Right kidney (tissue), 1 donor: ENCODE data around the gene KRTAP4-12.
"Not testable (repeated sequence)": the region's sequence is repeated elsewhere in the genome, so short reads cannot be mapped to it uniquely, and the experiment has no call there.

ENCODE experiments used
- DNase-seq: peaks from one replicate; pipeline ENCODE4 v3.0.0-alpha.2; 2016

The KRTAP4-12 gene

DNA sequence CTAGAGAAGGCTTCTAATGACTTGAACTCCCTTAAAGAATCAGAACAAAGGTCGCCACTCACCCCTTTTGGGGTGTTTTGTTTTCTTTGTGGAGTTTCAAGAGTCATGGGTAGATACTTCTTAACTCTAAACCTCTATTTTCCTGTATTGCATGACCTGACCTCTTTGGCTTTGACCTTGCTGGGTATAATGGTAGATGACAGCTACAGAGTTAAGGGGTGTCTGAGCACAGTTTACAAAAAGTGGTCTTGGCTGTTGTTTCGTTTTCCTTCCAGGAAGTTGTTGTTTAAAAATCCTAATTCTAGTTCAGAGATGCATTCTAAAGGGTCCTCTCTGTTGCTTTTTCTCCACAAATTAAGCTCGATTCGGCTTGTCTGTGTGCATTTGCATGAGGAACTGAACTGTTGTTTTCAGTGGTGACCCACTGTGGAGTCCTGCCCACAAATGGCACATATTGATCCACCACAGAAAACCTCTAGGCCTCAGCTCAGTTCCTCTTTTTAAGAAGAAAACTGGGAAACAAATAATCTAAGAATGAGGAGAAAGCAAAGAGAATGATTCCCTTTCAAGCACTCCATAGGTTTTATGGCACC is 35.1 kb downstream of the KRTAP4-12 start:
- DNase-seq, result not testable (repeated sequence)

DNA sequence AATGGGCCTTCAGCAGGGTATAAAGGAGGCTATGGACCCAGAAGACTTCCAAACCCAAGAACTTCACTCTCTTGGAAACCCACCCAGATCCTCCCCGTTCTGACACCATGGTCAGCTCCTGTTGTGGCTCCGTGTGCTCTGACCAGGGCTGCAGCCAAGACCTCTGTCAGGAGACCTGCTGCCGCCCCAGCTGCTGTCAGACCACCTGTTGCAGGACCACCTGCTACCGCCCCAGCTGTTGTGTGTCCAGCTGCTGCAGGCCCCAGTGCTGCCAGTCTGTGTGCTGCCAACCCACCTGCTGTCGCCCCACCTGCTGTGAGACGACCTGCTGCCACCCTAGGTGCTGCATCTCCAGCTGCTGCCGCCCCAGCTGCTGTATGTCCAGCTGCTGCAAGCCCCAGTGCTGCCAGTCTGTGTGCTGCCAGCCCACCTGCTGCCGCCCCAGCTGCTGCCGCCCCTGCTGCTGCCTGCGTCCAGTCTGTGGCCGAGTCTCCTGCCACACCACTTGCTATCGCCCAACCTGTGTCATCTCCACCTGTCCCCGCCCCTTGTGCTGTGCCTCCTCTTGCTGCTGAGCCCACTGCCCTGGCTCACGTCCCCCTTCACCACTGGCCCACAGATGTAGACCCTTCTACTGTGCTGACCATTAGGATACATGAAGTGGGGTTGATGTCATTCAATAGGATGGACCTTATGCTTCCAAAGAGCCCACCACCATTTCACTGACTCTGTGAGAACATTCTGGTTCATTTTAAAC is 39.7 kb downstream of the KRTAP4-12 start, which contains the start of gene KRTAP4-7:
Gene KRTAP4-7 (plus strand): TSS at position 51 of the 757 bp plus-strand sequence. CDS start 57 bp downstream, at position 108.
- not testable (repeated sequence) for DNase-seq

DNA sequence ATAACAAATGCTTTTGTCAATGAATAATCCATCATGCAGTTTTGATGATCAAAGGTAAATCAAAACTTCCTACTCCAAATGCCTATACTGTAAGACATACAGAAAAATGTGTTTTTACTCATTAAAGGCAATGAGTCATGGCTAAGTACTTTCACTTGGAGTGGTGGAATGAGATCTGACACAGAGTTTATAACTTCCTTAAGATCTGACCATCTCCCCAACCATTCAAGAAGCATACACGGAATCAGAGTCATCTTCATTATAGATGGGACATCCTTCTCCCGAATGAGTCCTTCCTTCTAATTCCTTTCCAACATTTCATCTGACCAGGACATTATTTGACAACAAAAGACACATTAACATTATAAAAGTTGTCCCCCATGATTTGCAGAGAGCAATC is 40.6 kb downstream of the KRTAP4-12 start:
- not testable (repeated sequence) for DNase-seq

DNA sequence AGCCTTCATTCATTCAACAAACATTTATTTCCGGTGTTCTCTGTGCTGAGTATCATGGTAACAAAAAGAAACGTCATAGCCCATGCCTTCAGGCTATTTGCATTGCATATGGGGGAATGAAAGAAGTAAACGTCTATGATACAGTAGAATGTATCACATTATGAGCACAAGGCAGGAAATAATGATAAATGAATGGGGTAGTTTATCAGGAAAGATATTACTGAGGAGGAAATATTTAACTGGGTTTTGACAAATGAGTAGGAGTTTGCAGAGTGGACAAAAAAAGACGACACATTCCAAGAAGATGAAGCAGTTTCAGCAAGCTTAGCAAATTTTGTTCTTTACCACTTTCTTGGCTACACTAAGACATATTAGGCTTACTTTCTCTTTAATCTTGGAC is 41.4 kb downstream of the KRTAP4-12 start:
- no peak for DNase-seq

DNA sequence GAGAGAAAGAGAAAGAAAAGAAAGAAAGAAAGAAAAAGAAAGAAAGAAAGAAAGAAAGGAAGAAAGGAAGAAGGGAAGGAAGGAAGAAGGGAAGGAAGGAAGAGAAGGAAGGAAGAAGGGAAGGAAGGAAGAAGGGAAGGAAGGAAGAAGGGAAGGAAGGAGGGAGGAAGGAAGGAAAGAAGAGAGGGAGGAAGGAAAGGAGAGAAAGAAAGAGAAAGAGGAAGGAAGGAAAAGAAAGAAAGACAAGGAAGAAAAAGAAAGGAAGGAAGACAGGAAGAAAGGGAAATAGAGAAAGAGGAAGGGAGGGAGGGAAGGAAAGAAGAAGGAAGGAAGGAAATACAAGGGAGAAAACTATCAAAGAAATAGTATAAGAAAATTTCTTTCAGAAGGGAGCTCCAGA is 47.2 kb downstream of the KRTAP4-12 start:
- no peak for DNase-seq

DNA sequence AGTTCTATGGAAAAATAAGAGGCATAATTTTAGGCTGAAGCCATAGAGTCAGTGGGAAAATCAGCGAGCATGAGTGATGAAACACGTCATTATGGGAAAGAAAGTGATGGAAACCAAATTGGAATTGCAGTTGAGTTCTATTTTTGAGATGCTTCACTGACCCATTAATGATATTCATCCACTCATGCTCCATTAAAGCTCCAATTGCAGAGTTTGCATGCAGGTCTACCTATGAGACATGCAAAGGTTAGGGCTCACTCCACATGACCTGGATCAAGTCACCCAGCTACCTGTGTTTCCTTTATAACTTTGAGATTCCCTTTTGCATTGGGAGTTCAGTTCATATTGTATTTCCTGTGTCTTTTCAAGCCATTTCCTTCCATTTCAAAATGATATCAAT is 50.3 kb downstream of the KRTAP4-12 start:
- no peak for DNase-seq
